Heart left ventricle (tissue), 16 donors: ENCODE results near the gene RBM4B. TPM values are rescaled to one million over a fixed set of nuclear protein-coding genes. Genes with fewer than 3 reads are reported as not detected.

Experiments used
- ATAC-seq, 4 donors: fragments of 200-7000 bp; cut with Tn5 transposase; one replicate each; pipeline ENCODE4 v1.9.1; 2020 to 2022; ENCODE audit warnings: moderate library complexity in 4 of 4, mild to moderate bottlenecking in 3 of 4, moderate number of reproducible peaks in 1 of 4
- DNase-seq, 5 donors: peaks; one replicate each; pipeline ENCODE4 v3.0.0-alpha.2; 2020
- H3K27ac ChIP-seq, 12 donors: fragments of 200-600 bp; sonication (generic) in 4 of 12; one replicate each; pipeline versions ENCODE4 v1.5.0 to v1.8.0; 2016 to 2022; ENCODE audit warnings: mild to moderate bottlenecking in 2 of 12
- H3K27me3 ChIP-seq, 9 donors: fragments of 200-600 bp; sonication (generic) in 2 of 9; one replicate each; pipeline versions ENCODE4 v1.5.1 to v1.8.0; 2016 to 2022; ENCODE audit warnings: mild to moderate bottlenecking in 3 of 9
- H3K36me3 ChIP-seq, 9 donors: fragments of 200-600 bp; sonication (generic) in 2 of 9; one replicate each; pipeline versions ENCODE4 v1.5.0 to v1.8.0; 2018 to 2022; ENCODE audit warnings: mild to moderate bottlenecking in 2 of 9
- H3K4me1 ChIP-seq, 12 donors: fragments of 200-600 bp; sonication (generic) in 4 of 12; one replicate each; pipeline versions ENCODE4 v1.5.0 to v1.8.0; 2016 to 2022; ENCODE audit warnings: mild to moderate bottlenecking in 3 of 12
- H3K4me3 ChIP-seq, 12 donors: fragments of 200-600 bp; sonication (generic) in 4 of 12; one replicate each; pipeline versions ENCODE4 v1.5.0 to v1.8.0; 2017 to 2022; ENCODE audit warnings: mild to moderate bottlenecking in 9 of 12, moderate library complexity in 4 of 12
- H3K9me3 ChIP-seq, 12 donors: fragments of 200-600 bp; sonication (generic) in 4 of 12; one replicate each; pipeline versions ENCODE4 v1.5.0 to v1.8.0; 2016 to 2022; ENCODE audit warnings: mild to moderate bottlenecking in 1 of 12
- CTCF ChIP-seq, 12 donors: fragments of 200-600 bp; sonication (generic) in 4 of 12; IDR thresholded peaks; one replicate each; pipeline versions ENCODE4 v1.5.0 to v1.8.0; 2018 to 2022; ENCODE audit warnings: antibody characterized with exemption in 12 of 12, mild to moderate bottlenecking in 5 of 12
- POLR2A ChIP-seq, 2 donors: fragments of 450-650 bp; IDR thresholded peaks; one replicate each; pipeline ENCODE4 v1.6.1; 2017; ENCODE audit warnings: antibody characterized with exemption in 2 of 2, mild to moderate bottlenecking in 2 of 2, moderate library complexity in 2 of 2
- WGBS, 4 donors: extraction: QIAGEN DNeasy Blood & Tissue Kit in 2 of 4; methylation state at CpG; one replicate each; pipeline versions ENCODE4 v1.1.5 to v1.1.7; 2013 to 2018; 5-methylcytosine and 5-hydroxymethylcytosine counted together
- intact Hi-C, 10 donors: fragments of 100-400 bp; cut with DNase I; formaldehyde crosslinking; loops; one replicate each; pipeline versions ENCODE4 v1.11.1 to v1.14.2; 2022
- polyA plus RNA-seq, 2 donors: library from polyadenylated mRNA; stranded (reverse); fragments of 200-250 nt; gene quantifications; one replicate each; pipeline ENCODE4 v1.2.3, GENCODE V29; 2013
- total RNA-seq, 9 donors: library from RNA; depleted of rRNA in 2 of 9; stranded (reverse); fragments of >200 nt in 2 of 9; fragmentation: NEBNext Ultra II Directional in 3 of 9; extraction: Animal tissue kit (Norgen Biotek cat#: 25700) in 3 of 9; gene quantifications; one replicate each; pipeline versions ENCODE4 v1.1.0 to v1.2.4, GENCODE V29; 2016 to 2023
- donor health status: ischemic (EF 13 %, LVEDD 7.1; RV severe dilation, severe dysfunction).
- donor health status: healthy with polysubstance abuse.
- donor health status: DM: no; HTN: yes; CAD: no.
- donor health status: DM: no; HTN: no; CAD: no.
- donor health status: ischemic (EF 25% LVEDD 6.9; RV normal size, moderate dysfunction).
- donor health status: ischemic (EF 25% LVEDD 5.7; RV mildly dilated, moderate dysfunction).
- donor health status: healthy.
- donor health status: DM: yes; HTN: yes; CAD: no.
- donor health status: ischemic (EF 35%, LVEDD 5.7; RV mildly dilated, moderate dysfunction).
- donor health status: nonischemic (EF 11% LVEDD 7.7; RV severe dilation, severe dysfunction).
- donor health status: DM: yes; HTN: yes; CAD: no.
- donor health status: PGD.
- donor health status: ischemic (EF 29% LVEDD 5.4; RV normal size, mild dysfunction).
- donor health status: nonischemic (EF 23%, LVEDD 6.1; RV moderate dilation, normal function).

RBM4B gene
- total and polyA plus RNA-seq, 11 donors: 7.0 to 13.3 (median 10.0) TPM

- TF ChIP-seq CTCF (IDR thresholded peaks at IDR 0.05) (no peak), POLR2A (IDR thresholded peaks at IDR 0.05) (no peak)
- intact Hi-C loops: loop anchor here in 4 of 10 donors (2.0 to 5.0 kb wide), 3 partner anchors 140 to 379 kb away; no protein-coding TSS in a partner anchor
- Histone ChIP-seq H3K27ac (no peak overlapping the region), H3K9me3 (no peaks in the 10 kb centered on the region), H3K4me3 (no peak overlapping the region), H3K27me3 (no peaks in the 10 kb centered on the region), H3K4me1 (peaks cover 0 to 7% (median 0%) of the 10 kb centered on the region in 12 donors), H3K36me3 (no peaks in the 10 kb centered on the region)
- WGBS, 4 donors: 89 to 92% (median 90%) methylated on average over 17 to 20 of the region's 20 CpGs
- ATAC-seq: no peak
- no peak for DNase-seq
These were observed 15.2 kb upstream of the RBM4B start for GRCh38 chr11:66692871-66693331.

DNA sequence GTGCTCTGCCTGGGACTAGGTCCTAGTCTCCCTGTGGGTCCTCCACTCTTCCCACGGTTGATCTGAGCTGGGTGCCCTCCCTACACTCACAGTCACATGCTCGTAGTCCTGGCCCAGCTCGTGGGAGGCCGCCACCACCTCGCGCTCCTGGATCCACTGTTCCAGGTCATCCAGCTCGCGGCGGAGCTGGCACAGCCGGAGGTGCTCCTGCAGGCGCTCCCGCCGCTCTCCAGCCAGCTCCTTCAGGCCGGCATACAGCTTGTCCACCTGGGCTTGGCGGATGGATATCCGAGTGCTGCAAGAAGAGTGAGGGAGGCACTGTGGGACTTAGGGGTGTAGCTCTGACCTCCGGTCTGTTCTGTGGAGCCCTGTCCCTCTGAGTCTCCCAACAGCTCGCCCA, 14.8 kb upstream of the RBM4B start:
- intact Hi-C loops: loop anchor here in 4 of 10 donors (2.0 to 5.0 kb wide), 3 partner anchors 140 to 380 kb away; no protein-coding TSS in a partner anchor
- ATAC-seq: no peak

DNA sequence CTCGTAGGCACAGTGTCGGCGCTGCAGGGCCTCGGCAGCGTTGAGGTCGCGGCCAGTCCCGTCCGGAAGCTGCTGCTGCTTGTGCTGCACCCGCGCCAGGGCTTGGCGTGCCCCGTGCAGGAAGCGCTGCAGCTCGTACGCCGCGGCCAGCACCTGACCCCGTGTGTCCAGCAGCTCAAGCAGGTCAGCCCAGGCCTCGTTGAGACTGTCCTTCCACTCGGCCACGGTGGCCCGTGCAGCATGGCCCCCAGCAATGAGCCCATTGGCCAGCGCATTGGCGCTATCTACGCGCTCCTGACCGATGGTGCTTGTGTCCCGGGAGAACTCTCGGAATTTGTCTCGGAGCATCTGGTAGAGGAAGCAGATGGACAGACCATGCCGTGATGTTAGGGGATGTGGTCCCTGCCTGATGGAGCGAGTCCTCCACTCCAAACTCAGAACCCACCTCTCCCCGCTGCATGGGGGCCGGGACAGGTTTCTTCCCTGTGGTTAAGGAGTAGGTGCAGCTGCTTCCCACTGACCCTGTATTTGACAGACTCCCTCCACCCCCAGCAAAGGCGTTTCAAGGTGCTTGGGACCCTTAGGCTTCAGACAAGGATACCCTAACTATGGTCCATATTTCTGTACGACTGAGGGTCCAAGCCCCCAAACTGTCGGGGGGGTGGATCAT, 13.8 kb upstream of the RBM4B start:
- intact Hi-C loops: loop anchor here in 3 of 10 donors (5.0 kb wide), 2 partner anchors 191 to 381 kb away; no protein-coding TSS in a partner anchor
- 92 to 96% (median 93%) methylated on average over 35 to 38 of the region's 38 CpGs for WGBS, 4 donors
- no peak for TF ChIP-seq CTCF (IDR thresholded peaks at IDR 0.05)
- TF ChIP-seq POLR2A (IDR thresholded peaks at IDR 0.05): no peak

More for the DNA sequence above, 14.8 kb upstream of the RBM4B start:
- Histone ChIP-seq H3K9me3 (no peaks in the 10 kb centered on the region), H3K4me1 (peaks cover 0 to 7% (median 0%) of the 10 kb centered on the region in 12 donors), H3K27ac (no peak overlapping the region), H3K36me3 (no peaks in the 10 kb centered on the region), H3K4me3 (no peak overlapping the region), H3K27me3 (no peaks in the 10 kb centered on the region)
- no peak for DNase-seq
- no peak for TF ChIP-seq POLR2A (IDR thresholded peaks at IDR 0.05)
- TF ChIP-seq CTCF (IDR thresholded peaks at IDR 0.05): no peak
- 90 to 93% (median 92%) methylated on average over 18 of the region's 18 CpGs for WGBS, 4 donors

More for the DNA sequence above, 13.8 kb upstream of the RBM4B start:
- Histone ChIP-seq H3K4me1 (peaks cover 0 to 7% (median 0%) of the 10 kb centered on the region in 12 donors), H3K36me3 (no peaks in the 10 kb centered on the region), H3K9me3 (no peaks in the 10 kb centered on the region), H3K4me3 (no peak overlapping the region), H3K27ac (no peak overlapping the region), H3K27me3 (no peaks in the 10 kb centered on the region)
- no peak for ATAC-seq
- DNase-seq: no peak
